Mammary epithelial cell (primary cell): Measurements from ENCODE around the gene BCAS3.

ENCODE experiments used
- CTCF ChIP-seq, 2 donors: IDR thresholded peaks in 1 of 2; conservative IDR thresholded peaks in 1 of 2; 2 replicates each; pipeline ENCODE4 v1.5.1; 2011 to 2012; ENCODE audit warnings: inconsistent platforms in 2 of 2, low read length in 2 of 2, mild to moderate bottlenecking in 2 of 2, control low read depth in 1 of 2, low read depth in 1 of 2; ENCODE audit not compliant: insufficient read depth in 1 of 2; ENCODE audit errors: extremely low read depth in 1 of 2
- EZH2 ChIP-seq: IDR thresholded peaks from 2 replicates; pipeline ENCODE4 v1.6.1; 2012; ENCODE audit warnings: low read length, inconsistent platforms, borderline replicate concordance

- peak in 1 of 2 donors; percentile 8 for TF ChIP-seq CTCF (conservative IDR thresholded peaks at IDR 0.05 in 1 of 2, IDR thresholded peaks at IDR 0.05 in 1 of 2; ENCODE audit: extremely low read depth in 1 of 2, insufficient read depth in 1 of 2, low read depth in 1 of 2, low read length in 2 of 2)
- TF ChIP-seq EZH2: no peak
These were observed 323.3 kb downstream of the BCAS3 start for GRCh38 chr17:61000911-61001310.
